RWPE1 (cell line): ENCODE results near the gene DNHD1.
A peak's percentile ranks its signal among the peaks of the same experiment; 100 is the strongest.

ENCODE experiments used
- CTCF ChIA-PET: fragments of 350-600 bp; sonication (Branson Sonifier 250); formaldehyde crosslinking; extraction: SDS; loops from one replicate; lab custom pipeline; 2021; lab: Yijun Ruan, JAX
- POLR2A ChIA-PET: fragments of 400-600 bp; formaldehyde crosslinking; extraction: SDS; loops from one replicate; lab custom pipeline; 2020; ENCODE audit warnings: antibody characterized with exemption; ENCODE audit not compliant: low non-redundant PET; lab: Yijun Ruan, JAX
- DNase-seq: peaks from one replicate; pipeline ENCODE4 v3.0.0; 2012; ENCODE audit warnings: low spot score
- H3K27ac ChIP-seq: fragments of 450-650 bp; 2 replicates; pipeline ENCODE4 v1.5.1; 2017
- CTCF ChIP-seq: fragments of 450-650 bp; conservative IDR thresholded peaks from 2 replicates; pipeline ENCODE4 v1.5.1; 2017; ENCODE audit warnings: low read depth, mild to moderate bottlenecking

DNHD1 gene

GRCh38 chr11:6610591-6610990 is 113.5 kb downstream of the DNHD1 start:
- CTCF ChIA-PET: no interaction called here
- peak overlapping the region; percentile 99 for H3K27ac ChIP-seq
- no peak for TF ChIP-seq CTCF
- no peak for DNase-seq
- POLR2A ChIA-PET: no interaction called here

GRCh38 chr11:6611092-6611962 is 114.2 kb downstream of the DNHD1 start:
- no peak for DNase-seq
- ChIA-PET CTCF (interaction anchor here (0.6 kb wide), 1 partner anchor 18 kb away, joined by 3 read pairs; no protein-coding TSS in a partner anchor), POLR2A (interaction anchor here (0.6 to 1.0 kb wide), 2 partner anchors 9 to 989 kb away, joined by 4 read pairs; no protein-coding TSS in a partner anchor)
- peak overlapping the region; percentile 99 for H3K27ac ChIP-seq
- no peak for TF ChIP-seq CTCF

GRCh38 chr11:6611963-6612212 is 114.8 kb downstream of the DNHD1 start:
- no peak for TF ChIP-seq CTCF
- ChIA-PET POLR2A (interaction anchor here (0.6 to 1.0 kb wide), 2 partner anchors 9 to 988 kb away, joined by 4 read pairs; no protein-coding TSS in a partner anchor), CTCF (interaction anchor here (0.6 kb wide), 1 partner anchor 19 kb away, joined by 3 read pairs; no protein-coding TSS in a partner anchor)
- no peak for DNase-seq
- H3K27ac ChIP-seq: peak overlapping the region; percentile 99

GRCh38 chr11:6612213-6613041 is 115.3 kb downstream of the DNHD1 start, which contains the start of gene TAF10:
TSS of gene TAF10 (minus strand) at chr11:6612216. CDS start at chr11:6612189, 27 bp downstream.
- DNase-seq: peak; percentile 93
- no peak; the same call in 1 of the 2 replicates for TF ChIP-seq CTCF
- ChIA-PET CTCF (interaction anchor here (0.6 to 0.7 kb wide), 3 partner anchors 10 to 19 kb away, joined by 3 read pairs; no protein-coding TSS in a partner anchor), POLR2A (interaction anchor here (0.6 to 1.0 kb wide), 2 partner anchors 10 to 988 kb away, joined by 4 read pairs; no protein-coding TSS in a partner anchor)
- peak within 1 kb of the TSS; percentile 99 for H3K27ac ChIP-seq

- no peak for TF ChIP-seq CTCF
- H3K27ac ChIP-seq: no peak overlapping the region
Measured at GRCh38 chr11:6613496-6613895, 116.4 kb downstream of the DNHD1 start.

GRCh38 chr11:6614446-6614845 is 117.4 kb downstream of the DNHD1 start:
- H3K27ac ChIP-seq: no peak overlapping the region
- POLR2A ChIA-PET: no interaction called here
- no peak for DNase-seq
- CTCF ChIA-PET: no interaction called here
- no peak for TF ChIP-seq CTCF

More at GRCh38 chr11:6613496-6613895, 116.4 kb downstream of the DNHD1 start:
- no peak for DNase-seq
- CTCF ChIA-PET: interaction anchor here (0.7 kb wide), 2 partner anchors 12 to 87 kb away, joined by 3 read pairs; no protein-coding TSS in a partner anchor
- POLR2A ChIA-PET: no interaction called here
